C4-2B (cell line): Measurements from ENCODE around the gene PLOD2.

Experiments used
- CTCF ChIP-seq: fragments of 450-650 bp; conservative IDR thresholded peaks from 2 replicates; pipeline ENCODE4 v1.5.1; 2017; ENCODE audit warnings: mild to moderate bottlenecking
- ZFX ChIP-seq: fragments of 450-650 bp; IDR thresholded peaks from 2 replicates; pipeline ENCODE4 v1.6.1; 2017

DNA sequence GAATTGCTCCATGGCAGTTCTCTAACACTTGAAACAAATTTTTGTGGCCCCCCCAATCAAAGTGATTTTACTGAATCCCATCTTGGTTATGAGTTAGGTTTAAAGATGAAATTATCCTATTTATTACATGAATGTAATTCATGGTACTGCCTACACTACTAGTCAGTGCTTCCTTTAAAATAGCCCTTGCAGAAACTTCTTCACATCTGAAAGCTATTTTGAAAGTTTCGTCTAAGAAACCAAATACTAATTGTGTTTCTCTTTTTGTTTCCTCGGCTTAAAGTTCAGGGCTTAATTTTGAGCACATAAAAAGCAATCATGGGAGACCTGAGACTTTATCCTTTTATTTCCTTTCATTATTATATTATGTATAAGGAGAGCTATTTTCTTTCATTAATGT, 72.1 kb downstream of the PLOD2 start:
- no peak for TF ChIP-seq CTCF
- no peak for TF ChIP-seq ZFX
